EH (cell line): ENCODE data around the gene GASK1A.

Experiments used
- DNase-seq: peaks from one replicate; pipeline ENCODE4 v3.0.0-alpha.2; 2015; ENCODE audit warnings: low read depth

Gene GASK1A

DNA sequence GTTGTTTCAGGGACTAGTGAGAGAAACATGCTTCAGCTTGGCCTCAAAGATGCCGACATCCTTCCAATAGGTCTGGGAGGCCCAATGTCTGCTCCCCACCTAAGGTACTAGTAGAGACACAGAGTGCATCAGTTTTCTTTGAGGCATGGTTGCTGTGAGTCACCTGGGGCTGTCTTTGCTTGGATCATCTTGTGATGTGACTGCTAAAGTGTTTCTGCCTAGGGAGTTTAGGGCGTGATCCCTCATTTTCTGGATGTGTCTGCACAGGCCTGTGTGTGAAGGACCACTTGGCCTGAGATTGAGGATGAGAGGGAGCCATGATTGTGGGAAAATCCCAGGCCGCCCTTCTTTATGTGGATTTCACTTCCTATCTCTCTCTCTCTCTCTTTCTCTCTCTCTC lies 4.8 kb downstream of the GASK1A start:
- no peak for DNase-seq

DNA sequence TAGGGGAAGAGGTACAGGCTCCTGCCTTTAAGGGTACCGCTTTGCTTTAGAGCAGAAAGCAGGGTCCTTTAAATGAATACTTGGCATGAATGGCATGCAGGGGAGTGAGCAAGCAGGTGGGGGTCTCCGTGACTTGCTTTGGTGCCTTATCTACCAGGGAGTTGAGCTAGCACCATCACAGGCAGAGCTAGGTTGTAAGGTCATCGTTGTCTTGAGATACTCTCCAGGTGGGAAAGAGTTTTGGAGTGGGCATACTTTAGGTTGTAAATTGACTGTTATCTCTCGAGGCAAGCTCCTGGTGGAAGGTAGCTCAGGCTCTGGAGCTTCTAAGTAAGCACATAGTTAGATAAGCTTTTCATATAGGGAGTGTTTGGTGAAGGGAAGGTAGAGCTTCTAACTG lies 5.6 kb downstream of the GASK1A start:
- no peak for DNase-seq

DNA sequence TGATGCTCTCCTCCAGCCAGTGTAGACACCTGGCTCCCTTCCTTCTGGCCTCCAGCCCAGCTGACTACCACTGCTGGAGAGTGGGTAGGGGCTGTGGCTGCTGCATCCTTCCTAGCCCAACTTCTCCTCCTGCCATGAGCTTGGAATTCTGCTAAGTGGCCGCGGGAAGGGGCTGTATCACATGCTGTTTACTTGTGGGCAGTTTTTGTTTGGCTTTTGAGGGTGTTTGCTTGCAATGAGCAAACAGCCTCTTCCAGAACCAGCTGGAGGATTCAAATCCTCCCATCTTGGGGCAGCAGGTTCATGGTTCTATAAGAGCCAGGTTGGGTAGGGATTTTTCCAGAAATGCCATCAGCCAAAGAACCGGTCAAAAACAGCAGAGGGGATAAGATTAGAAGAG lies 9.0 kb downstream of the GASK1A start:
- DNase-seq: no peak

DNA sequence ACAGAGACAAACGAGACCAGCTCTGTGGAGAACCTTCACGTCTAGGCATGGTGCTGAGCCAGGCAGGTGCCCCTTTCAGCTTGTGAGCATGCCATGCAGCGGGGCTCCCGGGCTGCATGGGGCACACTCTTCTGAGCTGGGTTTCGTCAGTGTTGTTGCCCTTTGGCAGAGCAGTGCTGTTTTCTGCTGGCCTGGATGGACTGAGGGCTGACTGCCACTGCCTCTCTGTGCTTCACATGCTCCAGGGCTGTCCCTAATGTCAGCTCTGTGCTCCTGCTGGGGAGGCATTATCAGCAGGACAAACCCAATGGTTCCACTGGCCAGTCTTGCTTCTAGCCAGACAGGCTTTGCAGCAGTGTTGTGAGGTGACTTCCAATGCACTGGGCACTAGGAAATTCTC lies 9.5 kb downstream of the GASK1A start:
- DNase-seq: no peak

DNA sequence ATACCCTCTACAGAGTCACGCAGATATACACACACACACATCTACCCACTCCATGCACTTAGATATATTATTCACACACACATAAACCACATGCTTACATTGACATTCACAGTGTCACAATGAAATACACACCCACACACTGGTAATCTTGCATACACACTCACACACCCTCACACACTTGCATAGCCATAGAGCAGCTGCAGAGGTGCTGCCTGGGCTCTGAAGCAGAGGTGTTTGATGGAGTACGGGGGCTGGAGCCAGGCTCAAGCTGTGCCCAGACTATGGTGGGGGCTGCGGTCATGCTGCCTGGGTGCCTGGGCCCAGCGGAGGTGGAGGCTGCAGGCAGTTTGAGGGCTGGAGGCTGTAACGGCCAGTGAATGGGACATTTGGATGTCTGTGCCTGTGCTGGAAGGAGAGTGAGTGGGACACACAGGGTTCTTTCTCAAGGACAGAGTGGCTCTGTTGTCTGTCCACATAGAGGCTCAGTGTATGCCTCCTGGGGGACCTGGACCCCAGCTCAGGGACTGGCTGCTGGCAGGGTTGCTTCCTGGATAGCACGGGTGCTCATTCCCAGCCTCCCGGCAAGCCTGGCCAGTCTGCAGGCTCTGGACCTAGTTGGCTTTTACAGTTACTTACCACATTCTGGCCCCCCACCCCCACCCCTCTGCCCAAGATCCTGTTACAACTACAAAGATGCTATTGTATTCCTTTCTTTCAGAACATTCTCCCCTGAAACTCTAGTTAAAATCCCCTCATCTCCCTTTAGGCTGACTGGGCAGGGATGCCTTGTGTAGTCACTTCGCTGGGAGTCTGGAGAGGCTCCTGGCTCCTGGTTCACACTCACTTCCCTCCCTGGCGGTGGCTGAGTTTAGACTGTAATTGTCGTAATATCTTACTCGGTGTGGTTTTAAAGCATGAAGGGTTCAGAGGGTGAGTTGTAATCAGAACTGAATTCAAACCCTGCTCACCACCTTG lies 12.5 kb downstream of the GASK1A start:
- no peak for DNase-seq

DNA sequence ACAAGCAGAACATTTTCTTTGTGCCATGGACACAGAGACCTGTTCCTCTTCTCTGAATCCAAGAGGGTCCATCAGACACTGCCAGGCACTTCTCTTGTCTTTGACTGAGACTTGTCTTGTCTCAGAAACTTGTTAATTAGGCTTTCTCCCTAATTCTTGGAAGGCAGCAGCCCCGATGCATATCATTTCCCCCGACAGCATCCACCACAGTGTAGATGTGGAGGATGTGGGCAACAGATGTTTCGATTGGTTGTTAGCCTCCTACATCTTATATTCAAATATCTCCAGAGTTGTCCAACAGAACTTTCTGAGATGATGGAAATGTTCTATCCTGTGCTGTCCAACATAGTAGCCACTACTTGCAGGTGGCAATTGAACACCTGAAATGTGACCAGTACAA lies 15.5 kb downstream of the GASK1A start:
- DNase-seq: no peak

DNA sequence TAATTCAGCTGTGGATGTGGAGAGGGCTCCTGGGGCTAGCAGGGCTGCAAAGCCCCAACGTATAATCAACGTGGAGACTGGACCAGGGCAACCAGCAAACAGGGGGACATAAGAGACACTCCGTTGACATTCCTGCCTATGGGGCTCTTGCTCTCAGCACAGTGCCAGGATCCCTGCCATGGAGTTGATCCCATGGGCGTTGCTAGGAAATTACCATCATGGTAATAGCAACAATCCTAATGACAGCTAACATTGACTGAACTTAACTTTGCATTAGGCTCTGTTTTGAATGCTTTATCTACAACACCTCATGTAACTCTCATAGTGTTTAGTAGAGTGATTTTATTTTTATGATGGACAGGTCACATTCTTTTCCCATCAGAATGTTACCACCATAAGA lies 16.9 kb downstream of the GASK1A start:
- no peak for DNase-seq

DNA sequence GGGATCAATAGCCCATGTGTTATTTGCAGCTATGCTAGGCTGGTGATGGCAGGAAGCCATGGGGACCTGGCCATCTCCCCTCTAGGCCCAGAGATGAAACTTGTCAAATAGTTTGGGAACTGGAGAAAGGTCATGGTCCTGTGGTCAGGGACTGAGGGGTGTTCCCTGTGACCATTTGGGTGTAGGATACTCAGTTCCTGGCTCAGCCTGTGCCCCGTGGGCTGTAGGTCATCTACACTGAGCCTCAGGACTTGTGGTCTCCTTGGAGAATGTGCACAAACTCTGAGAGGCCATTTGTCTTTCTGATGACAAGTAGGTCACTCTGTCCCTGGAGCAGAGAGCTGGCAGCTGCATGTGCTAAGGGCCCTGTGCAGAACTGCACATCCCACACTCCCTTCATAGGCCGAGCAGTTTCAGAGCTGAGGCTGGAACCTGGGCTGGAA lies 17.5 kb downstream of the GASK1A start:
- DNase-seq: no peak

DNA sequence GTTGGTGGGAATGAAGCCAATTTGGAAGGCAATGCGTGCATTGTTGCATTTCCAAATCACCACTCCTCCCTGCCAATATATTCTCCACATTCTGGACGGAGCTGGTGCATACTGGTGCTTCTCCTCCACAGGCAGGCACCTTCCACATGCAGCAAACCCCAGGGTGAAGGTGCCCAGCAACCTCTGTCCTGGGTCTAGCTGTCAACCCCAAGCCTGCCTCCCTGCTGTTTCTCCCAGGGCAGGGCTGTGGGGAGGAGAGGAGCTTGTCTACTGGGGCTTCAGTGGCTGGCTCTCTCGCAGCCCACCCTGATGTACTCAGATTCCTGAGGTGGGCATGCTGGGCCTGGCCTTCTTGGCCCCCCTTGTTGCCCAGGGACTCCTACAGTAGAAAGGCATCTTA lies 20.1 kb downstream of the GASK1A start:
- DNase-seq: no peak

DNA sequence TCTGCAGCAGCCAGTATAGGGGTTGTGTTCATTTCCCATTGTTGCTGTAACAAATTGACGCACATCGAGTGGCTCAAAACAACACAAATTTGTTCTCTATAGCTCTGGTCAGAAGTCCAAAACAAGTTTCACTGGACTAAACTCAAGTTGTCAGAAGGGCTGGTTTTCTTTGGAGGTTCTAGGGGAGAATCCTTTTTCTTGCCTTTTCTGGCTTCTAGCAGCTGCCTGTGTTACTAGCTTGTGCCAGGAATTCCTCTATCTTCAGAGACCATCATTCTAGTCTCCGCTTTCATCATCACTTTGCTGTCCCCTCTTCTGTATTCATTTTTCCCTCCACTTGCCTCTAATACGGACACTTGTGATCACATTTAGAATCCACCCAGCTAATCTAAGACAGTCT lies 20.5 kb downstream of the GASK1A start:
- no peak for DNase-seq

DNA sequence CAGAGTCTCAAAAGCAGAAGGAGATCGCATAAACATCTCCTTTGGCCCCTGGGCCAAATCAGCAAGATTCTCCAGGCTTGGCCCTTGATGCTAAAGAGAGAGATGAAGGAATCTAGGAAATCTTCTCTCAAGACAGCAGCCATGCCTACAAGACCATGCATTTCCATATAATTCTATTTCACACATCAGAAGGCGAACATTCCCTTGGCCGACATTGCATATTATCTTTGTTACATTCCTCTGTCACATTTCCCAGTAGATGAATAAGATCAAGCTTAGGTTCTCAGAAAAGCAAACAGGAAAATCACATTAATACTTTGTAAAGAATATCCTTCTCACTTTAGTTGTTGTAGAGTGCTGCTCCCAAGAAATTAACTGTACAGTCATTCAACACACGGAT lies 21.3 kb downstream of the GASK1A start:
- DNase-seq: no peak

DNA sequence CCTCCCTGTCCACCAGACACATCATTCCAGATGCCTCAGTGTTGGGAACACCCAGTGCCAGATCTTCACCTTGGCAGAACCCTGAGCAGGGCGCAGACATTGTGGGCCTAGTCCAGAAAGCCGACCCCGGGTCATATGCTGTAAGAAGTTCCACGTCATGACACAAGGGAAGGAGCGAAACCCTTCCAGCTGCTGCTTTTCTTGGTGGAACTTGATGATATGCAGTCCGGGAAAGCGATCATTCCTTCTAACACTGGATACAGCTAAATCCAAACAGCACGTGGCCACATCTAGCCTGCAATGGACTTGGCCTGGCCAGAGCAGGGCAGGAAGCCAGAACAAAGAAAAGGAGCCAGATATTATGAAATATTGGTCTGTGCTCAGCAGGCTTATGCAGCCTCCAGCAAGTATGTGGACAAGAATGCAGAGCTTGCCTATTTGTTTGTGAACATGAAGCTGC lies 22.0 kb downstream of the GASK1A start:
- peak; percentile 81 for DNase-seq

DNA sequence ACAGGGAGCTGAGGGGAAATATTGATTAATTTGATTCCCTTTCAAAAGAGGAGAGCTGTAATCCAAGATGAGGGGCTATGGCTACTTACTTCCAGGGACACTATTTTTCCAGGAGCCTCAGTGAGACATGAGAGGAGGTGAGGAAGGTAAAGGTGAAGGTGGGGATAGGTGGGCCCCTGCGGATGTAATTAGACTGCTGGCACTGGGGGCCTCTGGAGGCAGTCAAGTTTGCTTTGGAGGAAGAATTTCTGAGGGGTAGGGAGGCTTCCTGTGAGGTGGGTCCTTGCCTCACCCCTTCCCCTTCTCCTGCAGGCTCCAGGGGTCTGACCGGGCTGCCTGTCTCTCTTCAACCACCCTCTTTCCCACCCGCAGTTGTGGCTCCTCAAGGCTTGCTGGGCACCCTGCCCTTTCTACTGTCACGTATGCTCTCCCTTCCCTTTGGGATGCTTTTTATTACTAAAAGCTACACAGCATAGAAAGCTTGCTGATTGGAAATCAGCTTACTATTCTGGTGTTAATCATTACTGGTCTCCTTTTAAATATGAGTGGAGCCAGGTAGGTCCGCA lies 22.5 kb downstream of the GASK1A start:
- no peak for DNase-seq

DNA sequence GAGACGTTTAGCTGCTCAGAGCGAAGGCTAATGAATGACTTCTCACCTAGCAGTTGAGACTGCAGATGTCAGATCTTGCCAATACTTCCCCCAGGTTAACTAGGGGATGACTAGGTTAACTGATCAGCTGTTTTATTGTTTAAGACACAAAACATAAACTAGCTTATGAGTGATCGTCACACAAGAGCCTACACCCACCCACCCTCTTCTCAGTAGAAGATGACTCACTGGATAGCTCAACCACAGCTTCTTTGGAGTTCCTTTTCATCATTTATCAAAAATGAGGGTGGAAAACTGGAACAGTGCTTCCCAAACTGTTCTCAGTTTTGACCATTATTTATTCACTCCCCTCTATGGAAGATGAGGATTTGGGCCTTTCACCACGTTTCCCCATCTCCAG lies 25.2 kb downstream of the GASK1A start:
- DNase-seq: peak; percentile 4

DNA sequence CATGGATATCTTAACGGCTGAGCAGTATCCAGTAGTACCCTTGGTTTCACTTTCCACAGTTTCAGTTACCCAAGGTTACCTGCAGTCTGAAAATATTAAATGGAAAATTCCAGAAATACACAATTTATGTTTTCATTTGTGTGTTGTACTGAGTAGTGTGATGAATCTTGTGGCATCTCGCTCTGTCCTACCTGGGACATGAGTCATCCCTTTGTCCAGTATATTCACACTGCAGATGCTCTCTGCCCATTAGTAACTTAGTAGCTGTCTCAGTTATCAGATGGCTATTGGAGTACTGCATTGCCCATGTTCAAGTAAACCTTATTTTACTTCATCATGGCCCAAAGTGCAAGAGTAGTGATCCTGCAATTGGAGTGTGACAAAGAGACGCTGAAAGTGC lies 26.1 kb downstream of the GASK1A start:
- DNase-seq: no peak

DNA sequence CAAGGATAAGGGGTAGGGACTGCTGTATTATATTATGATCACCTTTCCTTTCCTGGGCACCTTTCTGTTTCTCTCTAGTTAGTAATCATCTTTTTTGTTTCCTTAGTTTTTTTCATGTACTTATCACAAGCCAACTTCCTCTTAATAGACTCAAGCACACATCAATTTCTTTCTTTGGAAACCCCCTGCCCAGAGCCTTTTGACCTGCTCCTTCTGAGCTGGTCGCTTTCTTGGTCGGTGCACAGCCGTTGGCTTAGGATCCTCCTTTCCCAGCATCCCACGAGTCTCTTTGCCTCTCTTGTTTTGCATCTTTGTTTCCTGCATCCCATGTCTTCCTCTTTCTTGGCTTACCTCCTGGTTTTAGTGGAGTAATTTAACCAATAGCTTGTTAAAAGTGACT lies 26.9 kb downstream of the GASK1A start:
- no peak for DNase-seq

DNA sequence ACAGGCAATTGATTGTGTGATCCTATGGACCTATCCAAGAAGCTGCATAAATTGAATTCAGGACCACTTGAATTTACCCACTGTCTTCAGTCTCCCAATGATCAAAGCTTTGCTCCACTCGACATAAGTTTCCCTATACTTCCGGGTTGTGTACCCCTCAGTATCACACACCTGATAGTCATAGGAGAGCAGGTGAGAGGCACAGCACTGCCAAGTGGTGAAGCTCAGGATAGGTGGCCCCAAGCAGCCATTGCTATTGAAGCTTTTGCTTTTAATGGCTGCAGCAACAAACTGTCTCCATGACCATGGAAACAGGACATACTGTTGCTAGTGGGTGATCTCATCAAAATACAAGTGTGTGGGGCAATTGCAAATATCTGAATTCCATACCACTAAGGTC lies 27.7 kb downstream of the GASK1A start:
- DNase-seq: no peak

DNA sequence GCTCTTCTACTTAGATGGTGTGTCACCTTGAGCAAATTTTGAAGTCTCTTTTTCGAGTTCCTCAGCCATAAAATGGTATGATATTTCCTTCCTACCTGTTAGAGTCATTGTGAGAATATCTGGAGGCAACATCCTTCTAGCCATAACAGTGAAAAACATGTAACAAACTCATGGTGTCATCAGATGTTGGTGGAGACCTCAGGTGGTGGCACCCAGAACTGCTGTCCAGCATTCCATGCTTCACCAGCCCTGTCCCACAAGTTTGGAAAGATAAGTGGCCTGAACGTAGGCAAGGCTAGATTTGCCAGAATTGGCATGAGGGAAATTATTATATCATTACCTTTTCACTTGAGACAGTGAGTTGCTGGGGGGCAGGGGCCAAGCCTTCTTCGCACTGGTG lies 30.4 kb downstream of the GASK1A start:
- no peak for DNase-seq

DNA sequence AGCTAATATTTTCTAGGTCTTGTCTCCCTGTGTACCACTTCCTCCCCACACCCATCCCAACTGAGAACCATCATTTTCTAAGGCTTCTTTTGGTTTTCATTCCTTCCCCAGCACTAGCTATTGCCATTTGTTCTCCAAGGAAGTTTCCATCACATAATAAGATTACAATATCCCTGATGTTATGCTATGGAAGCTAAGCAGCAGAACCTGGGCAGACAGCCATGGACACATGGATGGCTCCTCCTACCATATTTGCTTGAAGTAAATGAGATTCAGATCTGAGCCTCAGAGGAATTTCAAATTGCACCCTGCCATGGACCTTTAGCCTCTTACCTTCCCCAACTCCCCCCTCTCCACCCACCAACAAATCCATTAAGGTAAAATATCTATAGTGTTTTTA lies 31.5 kb downstream of the GASK1A start:
- no peak for DNase-seq

DNA sequence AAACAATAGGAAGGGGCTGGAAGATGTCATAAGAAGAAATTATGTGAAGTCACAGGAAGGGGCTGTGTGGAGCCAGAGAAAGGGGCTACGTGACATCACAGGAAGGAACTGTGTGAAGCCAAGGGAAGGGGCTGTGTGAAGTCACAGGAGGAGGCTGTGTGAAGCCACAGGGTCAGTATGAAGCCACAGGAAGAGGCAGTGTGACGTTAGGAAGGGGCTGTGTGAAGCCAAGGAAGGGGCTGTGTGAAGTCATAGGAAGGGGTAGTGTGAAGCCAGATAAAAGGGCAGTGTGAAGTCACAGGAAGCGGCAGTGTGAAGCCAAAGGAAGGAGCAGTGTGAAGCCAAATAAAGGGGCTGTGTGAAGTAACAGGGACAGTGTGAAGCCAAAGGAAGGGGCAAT lies 32.5 kb downstream of the GASK1A start:
- no peak for DNase-seq

DNA sequence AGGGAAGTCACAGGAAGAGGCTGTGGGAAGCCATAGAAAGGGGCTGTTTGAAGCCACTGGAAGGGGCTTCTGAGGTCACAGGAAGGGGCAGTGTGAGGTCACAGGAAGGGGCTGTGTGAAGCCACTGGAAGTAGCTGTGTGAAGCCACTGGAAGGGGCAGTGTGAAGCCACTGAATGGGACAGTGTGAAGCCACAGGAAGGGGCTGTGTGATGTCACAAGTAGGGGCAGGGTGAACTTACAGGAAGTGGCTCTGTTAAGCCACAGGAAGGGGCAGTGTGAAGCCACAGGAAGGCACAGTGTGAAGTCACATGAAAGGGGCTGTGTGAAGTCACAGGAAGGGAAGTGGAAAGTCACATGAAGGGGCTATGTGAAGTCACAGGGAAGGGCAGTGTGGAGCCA lies 33.1 kb downstream of the GASK1A start:
- no peak for DNase-seq

DNA sequence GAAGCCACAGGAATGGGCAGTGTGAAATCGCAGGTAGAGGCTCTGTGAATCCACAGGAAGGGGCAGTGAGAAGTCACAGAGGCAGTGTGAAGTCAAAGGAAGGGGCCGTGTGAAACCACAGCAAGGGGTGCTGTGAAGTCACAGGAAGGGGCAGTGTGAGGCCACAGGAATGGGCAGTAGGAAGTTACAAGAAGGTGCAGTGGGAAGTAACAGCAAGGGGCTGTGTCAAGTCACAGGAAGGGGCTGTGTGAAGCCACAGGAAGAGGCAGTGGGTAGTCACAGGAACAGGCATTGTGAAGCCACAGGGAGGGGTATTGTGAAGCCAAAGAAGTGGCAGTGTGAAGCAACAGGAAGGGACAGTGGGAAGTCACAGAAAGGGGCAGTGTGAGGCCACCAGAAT lies 34.1 kb downstream of the GASK1A start:
- DNase-seq: no peak

DNA sequence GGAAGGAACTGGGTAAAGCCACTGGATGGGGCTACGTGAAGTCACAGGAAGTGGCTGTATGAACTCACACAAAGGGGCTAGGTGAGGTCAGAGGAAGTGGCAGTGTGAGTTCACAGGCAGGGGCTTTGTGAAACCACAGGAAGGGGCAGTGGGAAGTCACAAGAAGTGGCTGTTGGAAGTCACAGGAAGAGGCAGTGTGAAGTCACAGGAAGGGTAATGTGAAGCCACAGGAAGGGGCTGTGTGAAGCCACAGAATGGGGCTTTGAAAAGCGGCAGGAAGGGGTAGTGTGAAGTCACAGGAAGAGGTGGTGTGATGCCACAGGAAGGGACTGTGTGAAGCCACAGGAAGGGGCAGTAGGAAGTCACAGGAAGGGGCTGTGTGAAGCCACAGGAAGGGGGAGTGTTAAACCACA lies 34.6 kb downstream of the GASK1A start:
- DNase-seq: no peak

DNA sequence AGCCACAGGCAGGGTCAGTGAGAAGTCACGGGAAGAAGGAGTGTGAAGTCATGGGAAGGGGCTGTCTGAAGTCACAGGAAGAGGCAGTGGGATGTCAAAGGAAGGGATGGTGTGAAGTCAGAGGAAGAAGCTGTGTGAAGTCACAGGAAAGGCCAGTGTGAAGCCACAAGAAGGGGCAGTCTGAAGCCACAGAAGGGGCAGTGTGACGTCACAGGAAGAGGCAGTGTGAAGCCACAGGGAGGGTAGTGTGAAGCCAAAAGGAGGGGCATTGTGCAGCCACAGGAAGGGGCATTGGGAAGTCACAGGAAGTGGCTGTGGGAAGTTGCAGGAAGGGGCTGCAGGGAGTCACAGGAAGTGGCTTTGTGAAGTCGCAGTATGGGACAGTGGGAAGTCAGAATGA lies 35.1 kb downstream of the GASK1A start:
- no peak for DNase-seq
